Measurements from ENCODE around the gene CPNE7.
A peak's percentile ranks its signal among the peaks of the same experiment; 100 is the strongest.

Gene CPNE7

DNA sequence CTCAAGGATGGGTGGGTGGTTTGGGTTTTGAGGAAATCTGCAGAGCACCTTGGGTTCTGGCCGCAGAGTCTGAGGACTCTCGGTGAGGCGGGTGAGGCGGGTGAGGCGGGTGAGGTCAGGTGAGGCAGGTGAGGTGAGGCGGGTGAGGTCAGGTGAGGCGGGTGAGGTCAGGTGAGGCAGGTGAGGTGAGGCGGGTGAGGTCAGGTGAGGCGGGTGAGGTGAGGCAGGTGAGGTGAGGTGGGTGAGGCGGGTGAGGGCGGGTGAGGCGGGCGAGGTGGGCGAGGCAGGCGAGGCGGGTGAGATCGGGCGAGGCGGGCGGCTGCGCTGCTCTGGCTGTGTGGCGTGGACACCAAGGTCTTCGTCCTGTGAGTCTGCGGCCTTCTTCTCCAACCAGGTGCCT, 39.2 kb upstream of the CPNE7 start:
- CTCF ChIA-PET, result no interaction called here
- Histone ChIP-seq H3K9me3 (ENCODE audit: control insufficient read depth, insufficient read depth, low read depth, low read length) (no peaks in the 10 kb centered on the region), H3K4me1 (ENCODE audit: control insufficient read depth, insufficient read depth, low read length) (no peaks in the 10 kb centered on the region), H3K27ac (ENCODE audit: extremely low read depth, low read depth, low read length) (no peak overlapping the region), H3K4me3 (ENCODE audit: low read depth, low read length) (no peak overlapping the region), H3K36me3 (ENCODE audit: control insufficient read depth in 2 of 2, insufficient read depth in 1 of 2, low read length in 2 of 2) (peaks cover 15 to 90% of the 10 kb centered on the region in 2 experiments; a peak in 2 of 3 replicates)
- POLR2A ChIA-PET, result no interaction called here
- TF ChIP-seq ZNF362 (tag by site-specific recombination; IDR thresholded peaks at IDR 0.05) (no peak), ZNF335 (tag by site-specific recombination; conservative IDR thresholded peaks at IDR 0.05) (no peak), ZNF138 (tag by site-specific recombination; IDR thresholded peaks at IDR 0.05; ENCODE audit: borderline replicate concordance) (no peak), ZNF830 (tag by site-specific recombination; IDR thresholded peaks at IDR 0.05; ENCODE audit: low read depth) (no peak), KLF8 (tag by site-specific recombination; IDR thresholded peaks at IDR 0.05) (peak; percentile 31; the same call in 1 of the 2 replicates)

GRCh38 chr16:89536886-89537548, 38.5 kb upstream of the CPNE7 start:
- Histone ChIP-seq H3K27ac (ENCODE audit: extremely low read depth, low read depth, low read length) (no peak overlapping the region), H3K9me3 (ENCODE audit: control insufficient read depth, insufficient read depth, low read depth, low read length) (no peaks in the 10 kb centered on the region), H3K36me3 (ENCODE audit: control insufficient read depth in 2 of 2, insufficient read depth in 1 of 2, low read length in 2 of 2) (peaks cover 11 to 90% of the 10 kb centered on the region in 2 experiments; a peak in 2 of 3 replicates), H3K4me1 (ENCODE audit: control insufficient read depth, insufficient read depth, low read length) (no peaks in the 10 kb centered on the region), H3K4me3 (ENCODE audit: low read depth, low read length) (no peak overlapping the region)
- TF ChIP-seq ZNF214 (tag by site-specific recombination; IDR thresholded peaks at IDR 0.05; ENCODE audit: borderline replicate concordance) (no peak), ZNF112 (tag by site-specific recombination; IDR thresholded peaks at IDR 0.05) (no peak), ZNF629 (tag by site-specific recombination; IDR thresholded peaks at IDR 0.05) (no peak), ZNF121 (tag by site-specific recombination; IDR thresholded peaks at IDR 0.05) (no peak)
- TF ChIP-seq, protein P1, sequence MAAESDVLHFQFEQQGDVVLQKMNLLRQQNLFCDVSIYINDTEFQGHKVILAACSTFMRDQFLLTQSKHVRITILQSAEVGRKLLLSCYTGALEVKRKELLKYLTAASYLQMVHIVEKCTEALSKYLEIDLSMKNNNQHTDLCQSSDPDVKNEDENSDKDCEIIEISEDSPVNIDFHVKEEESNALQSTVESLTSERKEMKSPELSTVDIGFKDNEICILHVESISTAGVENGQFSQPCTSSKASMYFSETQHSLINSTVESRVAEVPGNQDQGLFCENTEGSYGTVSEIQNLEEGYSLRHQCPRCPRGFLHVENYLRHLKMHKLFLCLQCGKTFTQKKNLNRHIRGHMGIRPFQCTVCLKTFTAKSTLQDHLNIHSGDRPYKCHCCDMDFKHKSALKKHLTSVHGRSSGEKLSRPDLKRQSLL (tag by site-specific recombination; IDR thresholded peaks at IDR 0.05), result no peak
- ChIA-PET CTCF (interaction anchor here (0.8 to 0.9 kb wide), 2 partner anchors 15 to 297 kb away, joined by 3 to 6 read pairs; no protein-coding TSS in a partner anchor), POLR2A (interaction anchor here (0.5 to 0.6 kb wide), 2 partner anchors 9 to 23 kb away, joined by 3 to 7 read pairs; no protein-coding TSS in a partner anchor)

GRCh38 chr16:89537549-89537925, 38.0 kb upstream of the CPNE7 start:
- H3K4me3 ChIP-seq (ENCODE audit: low read depth, low read length), result no peak overlapping the region
- no peaks in the 10 kb centered on the region for H3K9me3 ChIP-seq (ENCODE audit: control insufficient read depth, insufficient read depth, low read depth, low read length)
- peaks cover 11 to 89% of the 10 kb centered on the region in 2 experiments; a peak in 2 of 3 replicates for H3K36me3 ChIP-seq (ENCODE audit: control insufficient read depth in 2 of 2, insufficient read depth in 1 of 2, low read length in 2 of 2)
- no peak for TF ChIP-seq ZNF596 (tag by site-specific recombination; IDR thresholded peaks at IDR 0.05)
- no peak for TF ChIP-seq ZNF426 (tag by site-specific recombination; IDR thresholded peaks at IDR 0.05)
- no peak for TF ChIP-seq ZNF654 (tag by site-specific recombination; IDR thresholded peaks at IDR 0.05; ENCODE audit: low read depth)
- TF ChIP-seq ZNF830 (tag by site-specific recombination; IDR thresholded peaks at IDR 0.05; ENCODE audit: low read depth), result no peak
- TF ChIP-seq ZNF664 (tag by site-specific recombination; IDR thresholded peaks at IDR 0.05), result no peak
- TF ChIP-seq ZNF404 (tag by site-specific recombination; IDR thresholded peaks at IDR 0.05), result no peak
- TF ChIP-seq ZNF701 (tag by site-specific recombination; IDR thresholded peaks at IDR 0.05), result no peak
- TF ChIP-seq, protein P2, sequence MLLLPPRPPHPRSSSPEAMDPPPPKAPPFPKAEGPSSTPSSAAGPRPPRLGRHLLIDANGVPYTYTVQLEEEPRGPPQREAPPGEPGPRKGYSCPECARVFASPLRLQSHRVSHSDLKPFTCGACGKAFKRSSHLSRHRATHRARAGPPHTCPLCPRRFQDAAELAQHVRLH (tag by site-specific recombination; IDR thresholded peaks at IDR 0.05), result no peak
- ChIA-PET CTCF (interaction anchor here (0.8 to 0.9 kb wide), 2 partner anchors 14 to 297 kb away, joined by 3 to 6 read pairs; no protein-coding TSS in a partner anchor), POLR2A (interaction anchor here (0.5 to 0.6 kb wide), 2 partner anchors 9 to 22 kb away, joined by 3 to 7 read pairs; no protein-coding TSS in a partner anchor)
- no peak overlapping the region for H3K27ac ChIP-seq (ENCODE audit: extremely low read depth, low read depth, low read length)
- no peaks in the 10 kb centered on the region for H3K4me1 ChIP-seq (ENCODE audit: control insufficient read depth, insufficient read depth, low read length)

Data from HEK293 (cell line).